HG02870 (cell line): Measurements from ENCODE around the gene THAP6.
A peak's percentile ranks its signal among the peaks of the same experiment; 100 is the strongest.
"Not testable (repeated sequence)": the region's sequence is repeated elsewhere in the genome, so short reads cannot be mapped to it uniquely, and the experiment has no call there.

ENCODE experiments used
- ATAC-seq: cut with Tn5 transposase; IDR thresholded peaks from one replicate; pipeline ENCODE4 v1.9.1; 2021; ENCODE audit warnings: mild to moderate bottlenecking, moderate library complexity; ENCODE audit not compliant: unreplicated experiment

The THAP6 gene

GRCh38 chr4:75525086-75525485, 10.8 kb downstream of the THAP6 start:
- ATAC-seq = no peak

DNA sequence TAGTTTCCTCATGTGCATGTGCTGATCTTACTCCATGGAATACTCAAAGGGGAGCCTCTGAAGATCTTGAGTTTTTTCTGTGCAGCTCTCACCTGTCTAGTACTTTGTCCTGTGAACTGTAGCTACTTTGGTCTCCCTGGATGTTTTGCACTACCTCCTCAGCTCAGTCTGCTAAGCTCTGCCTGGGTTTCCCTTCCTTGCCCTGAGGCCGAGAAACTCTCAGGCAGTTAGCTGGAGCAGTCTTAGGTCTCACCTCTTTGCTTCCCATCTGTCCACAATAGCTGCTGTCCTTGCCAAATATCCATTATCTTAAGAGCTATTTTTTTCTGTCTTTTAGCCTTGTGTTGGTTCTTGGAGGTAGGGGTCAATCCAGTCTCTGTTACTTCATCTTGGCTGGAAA, 11.6 kb downstream of the THAP6 start:
- ATAC-seq = no peak

DNA sequence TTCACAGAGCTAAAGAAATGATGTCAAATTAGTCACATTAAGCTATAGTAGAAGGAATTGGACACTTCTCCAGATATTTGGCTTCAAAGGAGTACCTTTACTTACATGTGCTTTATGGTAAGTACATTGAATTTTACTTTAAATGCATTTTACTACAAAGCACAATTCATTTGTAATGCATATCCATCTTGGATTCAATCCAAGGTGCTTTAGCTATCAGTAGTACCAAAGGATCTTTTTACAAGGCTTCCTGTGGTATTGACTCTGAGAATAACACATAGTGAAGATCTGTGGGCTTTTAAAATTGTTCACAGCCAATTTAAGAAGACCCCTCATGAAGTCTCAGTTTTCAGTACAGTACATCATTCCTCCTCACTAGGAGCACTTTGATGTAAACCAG, 13.2 kb downstream of the THAP6 start:
- no peak for ATAC-seq

- no peak for ATAC-seq
Measured at GRCh38 chr4:75530556-75531322, 16.5 kb downstream of the THAP6 start.

DNA sequence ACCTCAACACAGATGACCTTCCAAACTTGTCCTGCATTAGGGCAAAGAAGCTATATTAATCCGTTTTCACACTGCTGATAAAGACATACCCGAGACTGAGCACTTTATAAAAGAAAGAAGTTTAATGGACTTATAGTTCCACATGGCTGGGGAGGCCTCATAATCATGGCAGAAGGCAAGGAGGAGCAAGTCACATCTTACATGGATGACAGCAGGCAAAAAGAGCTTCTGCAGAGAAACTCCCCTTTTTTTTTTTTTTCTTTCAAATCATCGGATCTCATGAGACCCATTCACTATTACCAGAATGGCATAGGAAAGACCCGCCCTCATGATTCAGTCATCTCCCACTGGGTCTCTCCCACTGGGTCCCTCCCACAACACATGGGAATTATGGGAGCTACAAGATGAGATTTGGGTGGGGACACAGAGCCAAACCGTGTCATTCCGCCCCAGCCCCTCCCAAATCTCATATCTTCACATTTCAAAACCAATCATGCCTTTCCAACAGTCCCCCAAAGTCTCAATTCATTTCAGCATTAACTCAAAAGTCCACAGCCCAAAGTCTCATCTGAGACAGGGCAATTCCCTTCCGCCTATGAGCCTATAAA, 17.4 kb downstream of the THAP6 start:
- not testable (repeated sequence) for ATAC-seq

GRCh38 chr4:75533339-75533887, 19.1 kb downstream of the THAP6 start:
- ATAC-seq = not testable (repeated sequence)

GRCh38 chr4:75533926-75534325, 19.7 kb downstream of the THAP6 start:
- ATAC-seq = not testable (repeated sequence)

GRCh38 chr4:75537308-75537707, 23.0 kb downstream of the THAP6 start:
- ATAC-seq = not testable (repeated sequence)

- no peak for ATAC-seq
Measured at GRCh38 chr4:75542824-75543223, 28.6 kb downstream of the THAP6 start.

- not testable (repeated sequence) for ATAC-seq
Measured at GRCh38 chr4:75544220-75544619, 29.9 kb downstream of the THAP6 start.

DNA sequence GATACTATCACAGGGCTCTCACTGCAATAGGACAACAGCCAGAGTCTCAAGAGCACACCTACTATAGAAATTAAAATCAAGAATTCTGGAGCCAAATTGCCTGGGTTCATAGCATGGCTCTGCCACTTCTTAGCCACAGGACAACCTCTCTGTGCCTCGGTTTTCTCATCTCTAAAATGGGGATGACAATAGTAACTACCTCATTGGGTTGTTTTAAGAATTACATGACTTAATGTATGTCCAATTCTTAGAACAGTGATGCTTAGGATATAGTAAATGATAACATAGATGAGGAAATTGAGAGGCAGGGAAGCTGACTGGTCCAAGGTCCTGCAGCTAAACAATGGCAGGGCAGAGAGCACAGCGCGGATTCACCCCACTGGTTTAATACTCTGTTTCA, 30.6 kb downstream of the THAP6 start:
- no peak for ATAC-seq

DNA sequence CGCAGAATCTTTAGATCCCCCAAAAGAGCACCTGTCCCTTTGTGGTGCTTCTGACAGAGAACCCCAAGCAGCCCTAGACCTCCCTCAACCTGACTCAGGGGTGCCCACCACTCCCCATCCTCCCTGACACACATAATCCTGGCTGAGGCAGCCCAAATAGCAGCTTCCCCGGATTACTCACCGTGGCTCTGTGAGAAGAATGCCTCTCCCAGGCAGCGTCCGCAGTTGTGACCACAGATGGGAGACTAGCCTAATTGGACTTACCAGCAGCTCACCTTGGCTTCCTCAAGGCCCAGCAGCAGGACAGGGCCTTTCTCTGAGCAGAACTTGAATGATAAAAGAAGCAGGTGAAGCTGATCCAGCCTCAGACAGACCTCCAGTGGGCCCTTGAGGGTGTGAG, 31.3 kb downstream of the THAP6 start:
- no peak for ATAC-seq

- no peak for ATAC-seq
Measured at GRCh38 chr4:75547647-75548387, 33.5 kb downstream of the THAP6 start.

GRCh38 chr4:75549019-75549418, 34.7 kb downstream of the THAP6 start:
- no peak for ATAC-seq

DNA sequence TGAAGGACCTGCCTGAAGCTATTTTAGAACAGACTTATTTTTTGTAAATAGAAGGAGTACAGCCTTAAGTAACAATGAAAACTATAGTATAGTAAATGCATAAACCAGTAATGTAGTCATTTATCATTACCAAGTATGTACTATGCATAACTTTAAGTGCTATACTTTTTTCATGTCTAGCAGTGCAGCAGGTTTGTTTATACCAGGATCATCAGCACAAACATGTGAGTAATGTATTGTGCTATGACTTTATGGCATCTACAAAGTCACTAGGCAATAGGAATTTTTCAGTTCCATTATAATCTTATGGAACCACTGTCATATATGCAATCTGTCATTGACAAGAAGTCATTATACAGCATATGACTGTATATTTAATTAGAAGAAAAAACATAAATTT, 38.2 kb downstream of the THAP6 start:
- no peak for ATAC-seq

- peak; percentile 99 for ATAC-seq
Measured at GRCh38 chr4:75555294-75556164, 41.3 kb downstream of the THAP6 start, which contains the start of gene ODAPH. TSS of gene ODAPH (plus strand) at chr4:75556066. CDS start at chr4:75556083, 17 bp downstream.

DNA sequence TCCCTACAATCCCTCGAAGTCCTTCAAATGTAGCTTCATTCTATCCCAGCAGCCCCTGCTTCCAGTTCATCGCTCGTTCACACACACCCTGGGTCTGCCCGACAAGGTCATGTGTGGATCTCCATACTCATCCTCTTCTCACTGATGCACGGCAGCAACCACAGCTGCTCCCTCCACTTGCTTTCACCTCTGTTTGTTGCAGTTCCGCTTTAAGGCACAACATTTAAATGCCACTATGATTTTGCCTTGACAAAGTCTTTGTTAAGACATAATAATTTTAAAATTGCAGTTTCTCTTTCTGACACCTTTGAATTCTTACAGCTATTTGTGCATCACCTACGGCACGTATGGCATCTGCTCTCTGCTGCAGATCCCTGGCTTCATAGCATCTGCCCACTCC, 43.4 kb downstream of the THAP6 start:
- no peak for ATAC-seq

DNA sequence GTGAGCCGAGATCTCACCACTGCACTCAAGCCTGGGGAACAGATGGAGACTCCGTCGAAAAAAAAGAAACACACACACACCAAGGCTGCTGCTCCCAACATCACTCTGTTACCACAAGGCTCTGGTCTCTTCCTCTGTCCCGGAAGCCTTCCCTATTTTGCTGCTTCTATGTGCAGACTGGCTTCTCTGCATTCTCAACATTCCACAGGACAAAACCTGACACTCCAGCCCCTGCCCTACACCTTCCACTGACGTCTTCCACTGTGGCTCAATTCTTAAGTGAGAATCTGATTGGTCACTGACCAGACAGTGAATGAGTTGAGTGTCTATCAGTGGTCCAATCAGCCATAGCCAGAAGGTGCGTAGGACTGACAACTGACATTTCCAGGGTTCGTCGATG, 47.5 kb downstream of the THAP6 start:
- no peak for ATAC-seq

- no peak for ATAC-seq
Measured at GRCh38 chr4:75564023-75564422, 49.8 kb downstream of the THAP6 start.

DNA sequence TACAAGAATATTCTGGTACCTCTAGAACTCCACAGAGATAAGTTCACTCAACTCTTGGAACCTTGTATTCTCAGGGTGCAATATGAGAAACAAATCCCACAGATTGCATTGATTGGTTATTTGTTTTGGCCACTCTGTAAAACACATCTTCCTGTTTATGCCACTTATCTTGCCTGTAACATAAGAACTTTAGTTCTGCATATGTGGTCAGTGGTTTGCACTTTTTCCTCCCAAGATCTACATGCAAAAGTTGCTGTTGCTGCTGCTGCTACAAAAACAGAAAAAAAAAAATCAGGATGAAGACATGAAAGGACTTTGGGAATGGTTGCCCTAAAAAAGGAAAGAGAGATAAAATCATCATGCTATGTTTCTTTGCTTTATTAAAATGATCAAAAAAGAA, 51.2 kb downstream of the THAP6 start:
- no peak for ATAC-seq

DNA sequence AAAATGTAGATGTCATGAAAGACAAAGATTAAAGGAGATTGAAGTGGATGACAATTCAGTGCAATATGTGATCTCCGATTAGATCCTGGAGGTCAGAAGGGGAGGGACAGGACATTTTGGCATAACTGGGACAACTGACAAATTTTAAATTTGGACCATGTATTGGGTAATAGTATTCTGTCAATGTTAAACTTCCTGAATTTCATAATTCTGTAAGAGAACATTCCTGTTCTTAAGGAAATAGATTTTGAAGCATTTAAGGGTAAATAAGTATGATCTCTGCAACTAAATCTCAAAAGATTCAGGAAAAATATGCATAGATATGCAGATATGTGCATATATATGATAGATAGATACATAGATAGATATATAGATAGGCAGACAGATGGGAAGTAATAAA, 52.6 kb downstream of the THAP6 start:
- no peak for ATAC-seq
